ENCODE measurements around the gene FBXO15. TPM values are rescaled to one million over a fixed set of nuclear protein-coding genes. Genes with fewer than 3 reads are reported as not detected.

Gene FBXO15
- total RNA-seq, 2 experiments from 2014 or later = 1.4 to 1.6 TPM

DNA sequence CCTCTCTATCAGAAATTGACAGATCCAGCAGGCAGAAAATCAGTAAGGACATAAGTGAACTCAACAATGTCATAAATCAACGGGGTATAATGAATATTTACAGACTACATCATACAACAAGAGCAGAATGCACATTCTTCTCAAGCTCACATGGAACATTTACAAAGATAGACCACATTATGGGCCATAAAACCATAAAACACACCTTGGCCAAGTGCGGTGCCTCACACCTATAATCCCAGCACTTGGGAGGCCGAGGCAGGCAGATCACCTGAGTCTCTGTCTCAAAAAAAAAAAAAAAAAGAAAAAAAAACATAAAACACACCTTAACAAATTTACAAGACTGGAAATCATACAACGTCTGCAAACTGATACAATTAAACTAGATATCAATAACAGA, 36.7 kb downstream of the FBXO15 start:
- H3K4me3 Mint-ChIP-seq = no peak overlapping the region
- intact Hi-C loops (cut with DNase I, micrococcal nuclease) = no loop called here
- peaks cover 17% of the 10 kb centered on the region for H3K9me3 Mint-ChIP-seq (ENCODE audit: low read depth)
- ATAC-seq (no peak), DNase-seq (no peak)
- H3K27ac Mint-ChIP-seq = no peak overlapping the region
- peaks cover 10% of the 10 kb centered on the region for H3K4me1 Mint-ChIP-seq
- ChIA-PET POLR2A (interaction anchor here (0.6 kb wide), 1 partner anchor 28 kb away, joined by 4 read pairs; no protein-coding TSS in a partner anchor), CTCF (interaction anchor here (0.6 to 0.9 kb wide), 2 partner anchors 29 to 1077 kb away, joined by 3 to 4 read pairs; no protein-coding TSS in a partner anchor)
- H3K36me3 Mint-ChIP-seq (ENCODE audit: low read depth) = peaks cover 4% of the 10 kb centered on the region
- no peaks in the 10 kb centered on the region for H3K27me3 Mint-ChIP-seq

DNA sequence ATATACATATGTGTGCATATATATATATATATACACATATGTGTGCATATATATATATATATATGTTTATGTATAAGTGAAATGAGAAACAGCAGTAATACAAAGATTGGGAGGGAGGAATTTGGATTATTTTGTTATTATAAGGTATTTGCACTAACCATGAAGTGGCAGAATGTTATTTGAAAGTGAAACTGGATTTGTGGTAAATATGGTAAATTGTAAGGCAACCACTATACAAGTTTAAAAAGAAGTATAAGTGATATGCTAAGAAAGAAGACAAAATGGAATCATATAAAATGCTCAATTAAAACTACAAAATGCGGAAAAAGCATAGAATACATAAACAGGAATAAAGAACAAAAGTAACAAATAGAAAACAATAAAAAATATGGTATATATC, 37.5 kb downstream of the FBXO15 start:
- POLR2A ChIA-PET = no interaction called here
- peaks cover 10% of the 10 kb centered on the region for H3K4me1 Mint-ChIP-seq
- peaks cover 4% of the 10 kb centered on the region for H3K36me3 Mint-ChIP-seq (ENCODE audit: low read depth)
- intact Hi-C loops (cut with DNase I, micrococcal nuclease) = no loop called here
- CTCF ChIA-PET = no interaction called here
- no peaks in the 10 kb centered on the region for H3K27me3 Mint-ChIP-seq
- H3K4me3 Mint-ChIP-seq = no peak overlapping the region
- DNase-seq (no peak), ATAC-seq (no peak)
- no peak overlapping the region for H3K27ac Mint-ChIP-seq
- peaks cover 17% of the 10 kb centered on the region for H3K9me3 Mint-ChIP-seq (ENCODE audit: low read depth)

DNA sequence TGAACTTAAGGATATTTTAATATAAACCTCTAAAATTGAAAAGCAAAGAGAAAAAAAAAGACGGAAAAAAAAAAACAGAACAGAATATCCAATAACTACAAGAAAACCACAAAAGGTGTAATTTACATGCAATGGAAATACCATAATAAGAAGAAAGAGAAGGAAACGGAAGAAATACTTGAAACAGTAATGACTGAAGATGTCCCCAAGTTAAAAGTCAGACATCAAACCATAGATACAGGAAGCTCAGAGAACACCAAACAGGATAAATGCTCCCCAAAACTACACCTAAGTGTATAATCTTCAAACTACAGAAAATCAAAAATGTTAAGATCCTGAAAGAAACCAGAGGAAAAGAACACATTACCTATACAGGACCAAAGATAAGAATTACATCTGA, 39.2 kb downstream of the FBXO15 start:
- H3K27me3 Mint-ChIP-seq = no peaks in the 10 kb centered on the region
- no peak overlapping the region for H3K27ac Mint-ChIP-seq
- peaks cover 4% of the 10 kb centered on the region for H3K36me3 Mint-ChIP-seq (ENCODE audit: low read depth)
- peaks cover 17% of the 10 kb centered on the region for H3K9me3 Mint-ChIP-seq (ENCODE audit: low read depth)
- DNase-seq (no peak), ATAC-seq (no peak)
- peaks cover 10% of the 10 kb centered on the region for H3K4me1 Mint-ChIP-seq
- ChIA-PET CTCF (no interaction called here), POLR2A (no interaction called here)
- intact Hi-C loops (cut with DNase I, micrococcal nuclease) = no loop called here
- H3K4me3 Mint-ChIP-seq = no peak overlapping the region

DNA sequence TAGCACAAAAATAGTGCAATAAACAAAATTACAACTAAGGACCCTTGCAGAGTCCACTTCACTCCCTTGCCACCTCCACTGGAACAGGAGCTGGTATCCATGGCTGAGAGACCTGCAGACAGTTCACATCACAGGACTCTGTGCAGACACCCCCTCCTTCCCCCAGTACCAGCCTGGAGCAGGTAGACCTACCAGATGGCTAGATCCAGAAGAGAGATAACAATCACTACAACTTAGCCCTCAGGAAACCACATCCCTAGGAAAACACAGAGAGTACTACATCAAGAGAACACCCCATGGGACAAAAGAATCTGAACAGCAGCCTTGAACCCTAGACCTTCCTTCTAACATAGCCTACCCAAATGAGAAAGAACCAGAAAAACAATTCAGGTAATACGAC, 49.8 kb downstream of the FBXO15 start:
- intact Hi-C loops (cut with DNase I, micrococcal nuclease) = no loop called here
- ATAC-seq (no peak), DNase-seq (no peak)
- peaks cover 18% of the 10 kb centered on the region for H3K9me3 Mint-ChIP-seq (ENCODE audit: low read depth)
- H3K27ac Mint-ChIP-seq = no peak overlapping the region
- H3K27me3 Mint-ChIP-seq = peaks cover 1% of the 10 kb centered on the region
- H3K4me3 Mint-ChIP-seq = no peak overlapping the region
- peaks cover 9% of the 10 kb centered on the region for H3K36me3 Mint-ChIP-seq (ENCODE audit: low read depth)
- CTCF ChIA-PET = interaction anchor here (1.8 kb wide), 1 partner anchor 13 kb away, joined by 5 read pairs; no protein-coding TSS in a partner anchor
- H3K4me1 Mint-ChIP-seq = no peaks in the 10 kb centered on the region
- POLR2A ChIA-PET = no interaction called here

DNA sequence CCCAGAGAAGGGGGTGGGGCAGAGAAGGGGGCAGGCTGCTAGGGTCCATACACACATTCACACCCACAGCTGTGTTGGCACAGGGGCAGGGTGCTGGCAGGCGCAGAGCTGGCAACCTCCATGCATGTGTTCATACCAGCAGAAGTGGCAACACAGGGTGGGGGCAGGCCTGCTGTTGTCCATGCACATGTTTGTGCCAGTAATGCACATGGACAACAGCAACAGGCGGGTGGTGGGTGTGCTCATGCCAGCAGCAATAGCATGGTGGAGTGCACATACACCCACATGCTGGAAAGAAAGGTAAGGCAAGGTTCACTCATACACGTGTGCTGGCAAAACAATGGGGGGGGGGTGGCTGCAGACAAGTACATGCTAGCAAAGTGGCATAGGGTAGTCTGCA, 54.7 kb downstream of the FBXO15 start:
- ATAC-seq = no peak
- peaks cover 5% of the 10 kb centered on the region for H3K36me3 Mint-ChIP-seq (ENCODE audit: low read depth)
- H3K27me3 Mint-ChIP-seq = peaks cover 6% of the 10 kb centered on the region
- no peaks in the 10 kb centered on the region for H3K4me1 Mint-ChIP-seq
- peaks cover 8% of the 10 kb centered on the region for H3K9me3 Mint-ChIP-seq (ENCODE audit: low read depth)
- no peak for DNase-seq
- no peak overlapping the region for H3K27ac Mint-ChIP-seq
- ChIA-PET POLR2A (no interaction called here), CTCF (no interaction called here)
- H3K4me3 Mint-ChIP-seq = no peak overlapping the region
- intact Hi-C loops (cut with DNase I, micrococcal nuclease) = no loop called here

DNA sequence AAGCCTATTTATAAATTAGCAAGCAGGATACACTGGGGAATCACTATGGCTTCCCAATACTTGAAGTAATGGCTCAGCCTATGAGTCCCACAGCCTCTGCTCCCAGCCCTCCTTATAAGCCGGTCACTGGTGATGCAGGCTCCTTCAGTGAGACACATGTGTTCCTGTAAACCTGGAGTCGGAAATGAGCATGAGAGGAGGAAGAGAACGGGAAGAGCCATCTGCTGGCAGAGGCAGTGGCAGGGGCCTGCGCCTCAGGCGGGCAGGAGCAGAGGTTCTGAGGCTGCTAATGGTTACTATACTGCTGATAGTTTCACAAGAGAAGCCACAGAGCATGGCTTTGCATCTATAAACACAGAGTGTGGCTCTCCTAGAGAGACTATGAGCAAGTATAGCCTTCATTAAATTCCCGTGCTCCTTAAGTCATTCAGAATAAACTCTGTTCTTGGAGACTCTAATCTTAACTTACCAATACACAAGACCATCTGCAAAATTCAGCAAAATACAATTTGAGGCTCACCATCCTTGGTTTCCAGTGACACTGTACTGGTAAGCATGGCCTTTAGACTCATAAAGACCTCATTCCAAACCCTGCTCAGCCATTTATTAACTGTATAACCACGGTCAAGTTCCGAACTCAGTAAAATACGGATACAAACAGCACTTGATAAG, 63.3 kb downstream of the FBXO15 start:
- DNase-seq (no peak), ATAC-seq (no peak)
- Mint-ChIP-seq H3K4me1 (peaks cover 18% of the 10 kb centered on the region), H3K36me3 (ENCODE audit: low read depth) (no peaks in the 10 kb centered on the region), H3K4me3 (no peak overlapping the region), H3K27me3 (no peaks in the 10 kb centered on the region), H3K27ac (no peak overlapping the region), H3K9me3 (ENCODE audit: low read depth) (peaks cover 4% of the 10 kb centered on the region)
- CTCF ChIA-PET = interaction anchor here (1.1 to 2.8 kb wide), 3 partner anchors 14 to 69 kb away, joined by 5 to 19 read pairs (median 7); no protein-coding TSS in a partner anchor
- POLR2A ChIA-PET = interaction anchor here (0.6 kb wide), 1 partner anchor 514 kb away, joined by 3 read pairs; no protein-coding TSS in a partner anchor
- intact Hi-C loops (cut with DNase I, micrococcal nuclease) = no loop called here

DNA sequence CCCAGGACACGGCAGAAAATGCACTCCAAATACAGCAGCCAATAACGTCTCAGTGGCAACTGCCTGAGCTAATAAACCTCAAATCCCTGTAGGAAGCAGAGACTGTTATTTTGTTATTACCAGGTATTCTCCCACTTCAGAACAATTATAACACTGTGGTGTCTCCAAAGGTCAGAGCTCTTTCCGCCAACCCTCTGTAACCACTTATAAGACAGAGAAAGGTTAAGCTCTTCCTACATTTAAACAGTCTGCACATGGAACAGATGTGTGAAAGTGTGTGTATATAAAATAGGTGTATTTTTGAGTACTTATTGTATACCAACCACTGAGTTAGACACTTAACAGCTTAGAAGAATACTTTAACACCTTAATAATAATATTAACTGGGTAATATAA, 64.1 kb downstream of the FBXO15 start:
- ChIA-PET POLR2A (interaction anchor here (0.9 to 1.6 kb wide), 2 partner anchors 18 to 19 kb away, joined by 3 to 4 read pairs; no protein-coding TSS in a partner anchor), CTCF (interaction anchor here (0.9 to 2.8 kb wide), 10 partner anchors 12 to 259 kb away, joined by 3 to 19 read pairs (median 6); no protein-coding TSS in a partner anchor)
- Mint-ChIP-seq H3K27me3 (no peaks in the 10 kb centered on the region), H3K36me3 (ENCODE audit: low read depth) (no peaks in the 10 kb centered on the region), H3K4me3 (no peak overlapping the region), H3K4me1 (peaks cover 18% of the 10 kb centered on the region), H3K27ac (peak overlapping the region; percentile 96), H3K9me3 (ENCODE audit: low read depth) (no peaks in the 10 kb centered on the region)
- intact Hi-C loops (cut with DNase I, micrococcal nuclease) = loop anchor here (2.0 kb wide), 2 partner anchors 19 to 65 kb away; partner anchors contain the start of gene TIMM21 (in 1 of the 2)
- DNase-seq (no peak), ATAC-seq (no peak)

DNA sequence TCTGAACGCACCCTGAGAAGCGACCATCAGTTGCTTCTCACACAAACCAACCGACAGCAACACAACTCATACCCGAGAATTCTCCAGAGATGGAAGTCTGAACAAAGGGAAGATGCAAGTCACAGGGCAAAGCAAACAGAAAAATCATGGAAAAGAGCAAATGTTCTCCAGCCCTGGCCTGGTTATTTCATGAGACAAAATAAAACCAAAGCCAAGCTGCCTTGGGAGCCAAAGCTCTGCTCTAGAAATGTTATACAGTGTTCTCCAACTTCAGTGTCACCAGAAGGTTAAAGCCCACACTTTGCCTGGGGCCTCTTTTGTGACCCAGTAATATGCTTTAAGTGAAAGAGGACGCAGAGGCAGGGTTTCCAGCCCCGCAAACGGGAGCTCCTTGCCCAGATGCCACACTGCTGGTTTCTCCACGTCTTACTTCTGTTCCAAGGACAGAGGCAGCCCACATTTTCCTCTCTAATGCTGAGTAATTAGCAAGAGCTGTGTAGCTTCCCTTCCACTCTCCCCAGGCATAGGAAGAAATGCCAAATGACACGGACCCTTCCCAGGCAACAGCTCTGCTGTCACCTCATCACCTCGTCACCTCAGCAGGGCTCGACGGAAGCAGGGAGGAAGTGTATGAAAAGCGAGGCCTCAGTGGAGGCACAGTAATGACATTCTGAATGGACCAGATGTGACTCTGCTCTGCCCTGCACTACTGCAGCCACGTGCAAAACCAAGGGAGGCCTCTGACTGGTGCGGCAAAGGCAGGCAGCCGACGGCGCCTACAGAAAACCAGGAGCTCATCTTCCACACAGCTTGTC, 64.7 kb downstream of the FBXO15 start:
- ChIA-PET POLR2A (interaction anchor here (0.6 to 1.6 kb wide), 4 partner anchors 18 to 57 kb away, joined by 3 to 4 read pairs (median 4); no protein-coding TSS in a partner anchor), CTCF (interaction anchor here (0.7 to 2.8 kb wide), 17 partner anchors 9 to 415 kb away, joined by 3 to 19 read pairs (median 4); no protein-coding TSS in a partner anchor)
- Mint-ChIP-seq H3K36me3 (ENCODE audit: low read depth) (no peaks in the 10 kb centered on the region), H3K27me3 (no peaks in the 10 kb centered on the region), H3K4me3 (peak overlapping the region; percentile 58), H3K27ac (peak overlapping the region; percentile 96), H3K9me3 (ENCODE audit: low read depth) (no peaks in the 10 kb centered on the region), H3K4me1 (peaks cover 18% of the 10 kb centered on the region)
- ATAC-seq = peak; percentile 67
- peak; percentile 58 for DNase-seq
- intact Hi-C loops (cut with DNase I, micrococcal nuclease) = loop anchor here (1.0 to 2.0 kb wide), 5 partner anchors 18 to 66 kb away; partner anchors contain the start of gene TIMM21 (in 2 of the 2)

DNA sequence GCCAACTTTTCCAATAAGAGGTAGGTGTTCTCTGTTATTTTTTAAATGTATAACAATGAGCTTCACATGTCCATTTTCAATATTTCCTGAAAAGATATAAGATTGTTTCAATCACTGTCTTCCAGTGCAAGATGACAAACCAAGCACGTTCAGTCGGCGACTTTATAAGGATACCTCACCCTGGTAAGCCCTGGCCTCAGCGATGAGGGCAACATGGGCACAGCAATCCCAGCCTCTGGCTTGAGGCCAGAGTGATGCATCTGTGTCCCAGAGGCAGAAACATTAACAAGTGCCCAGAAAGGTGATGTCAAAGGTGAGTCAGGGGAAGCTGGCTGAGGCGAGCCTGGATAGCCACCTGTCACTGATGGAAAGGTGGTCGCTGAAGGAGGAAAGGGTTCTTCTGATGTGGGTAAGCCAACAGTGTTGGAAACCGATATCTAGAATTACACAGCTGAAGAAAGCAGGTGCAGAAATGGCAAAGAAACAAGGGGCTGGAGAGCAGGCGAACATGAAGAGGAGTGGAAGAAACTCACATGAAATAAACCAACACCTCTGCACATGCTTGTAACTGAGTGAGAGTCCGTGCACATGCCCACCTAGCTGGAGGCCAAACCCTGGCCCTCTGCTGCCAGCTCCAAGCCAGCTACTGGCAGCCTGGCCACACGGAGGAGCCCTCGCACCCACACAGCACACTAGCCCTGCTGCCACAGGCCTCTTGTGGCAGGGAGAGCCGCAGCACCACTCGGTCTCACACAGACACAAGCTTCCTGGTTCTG, 65.5 kb downstream of the FBXO15 start:
- H3K9me3 Mint-ChIP-seq (ENCODE audit: low read depth) = no peaks in the 10 kb centered on the region
- H3K4me1 Mint-ChIP-seq = peaks cover 18% of the 10 kb centered on the region
- H3K27me3 Mint-ChIP-seq = no peaks in the 10 kb centered on the region
- H3K4me3 Mint-ChIP-seq = peak overlapping the region; percentile 58
- peak; percentile 84 for DNase-seq
- intact Hi-C loops (cut with DNase I, micrococcal nuclease) = loop anchor here (1.0 to 2.0 kb wide), 5 partner anchors 17 to 67 kb away; partner anchors contain the start of gene TIMM21 (in 2 of the 2)
- peak overlapping the region; percentile 96 for H3K27ac Mint-ChIP-seq
- ATAC-seq = peak; percentile 95
- POLR2A ChIA-PET = interaction anchor here (0.9 to 1.6 kb wide), 3 partner anchors 17 to 58 kb away, joined by 3 to 4 read pairs (median 3); no protein-coding TSS in a partner anchor
- no peaks in the 10 kb centered on the region for H3K36me3 Mint-ChIP-seq (ENCODE audit: low read depth)
- CTCF ChIA-PET = interaction anchor here (0.6 to 2.8 kb wide), 19 partner anchors 8 to 416 kb away, joined by 3 to 19 read pairs (median 4); no protein-coding TSS in a partner anchor

DNA sequence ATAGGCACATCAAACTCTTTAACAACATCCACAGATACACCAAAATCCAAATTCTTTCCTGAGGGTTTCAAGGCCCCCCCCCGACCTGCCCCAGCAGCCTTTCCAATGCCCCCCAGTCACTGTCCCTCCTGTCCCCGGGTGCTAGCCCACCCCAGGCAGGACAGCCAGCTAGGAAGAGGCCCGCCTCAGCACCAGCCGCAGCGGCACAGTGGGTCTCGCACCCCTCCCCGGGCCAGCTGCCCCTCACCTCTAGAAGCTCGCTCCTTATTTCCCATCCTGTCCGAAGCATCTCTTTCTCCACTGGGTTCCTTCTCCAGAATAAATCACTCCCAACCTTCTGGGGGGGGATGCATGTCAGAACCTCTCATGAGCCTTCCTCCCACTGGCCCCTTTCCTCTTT, 69.4 kb downstream of the FBXO15 start:
- DNase-seq (no peak), ATAC-seq (no peak)
- Mint-ChIP-seq H3K36me3 (ENCODE audit: low read depth) (no peaks in the 10 kb centered on the region), H3K27me3 (no peaks in the 10 kb centered on the region), H3K4me1 (peaks cover 14% of the 10 kb centered on the region), H3K27ac (no peak overlapping the region), H3K4me3 (no peak overlapping the region), H3K9me3 (ENCODE audit: low read depth) (no peaks in the 10 kb centered on the region)
- POLR2A ChIA-PET = no interaction called here
- intact Hi-C loops (cut with DNase I, micrococcal nuclease) = no loop called here
- CTCF ChIA-PET = no interaction called here
